GM23338 (cell line): ENCODE data around the gene UBTD1. TPM values are rescaled to one million over a fixed set of nuclear protein-coding genes. Genes with fewer than 3 reads are reported as not detected.

Experiments used
- ATAC-seq: fragments of 200-7000 bp; cut with Tn5 transposase; 3 replicates; pipeline ENCODE4 v1.9.1; 2020
- DNase-seq: peaks from one replicate; pipeline ENCODE4 v3.0.0-alpha.2; 2015; ENCODE audit warnings: low spot score
- H2AFZ ChIP-seq: fragments of 200-600 bp; sonication (generic); 2 replicates; pipeline ENCODE4 v1.8.0; 2016; ENCODE audit warnings: antibody characterized with exemption, mild to moderate bottlenecking, moderate library complexity
- H3F3A ChIP-seq: fragments of 200-600 bp; sonication (generic); replicated peaks from 2 replicates; pipeline ENCODE4 v1.8.0; 2017; ENCODE audit warnings: antibody characterized with exemption, mixed run types, low read depth
- H3K27ac ChIP-seq: fragments of 200-600 bp; sonication (generic); 2 replicates; pipeline ENCODE4 v1.6.1; 2016; ENCODE audit warnings: low read depth
- H3K27me3 ChIP-seq: fragments of 200-600 bp; sonication (generic); 2 replicates; pipeline ENCODE4 v1.8.0; 2016; ENCODE audit warnings: mild to moderate bottlenecking, mixed run types, moderate library complexity; ENCODE audit not compliant: insufficient read depth
- H3K36me3 ChIP-seq: fragments of 200-600 bp; sonication (generic); 2 replicates; pipeline ENCODE4 v1.8.0; 2016; ENCODE audit warnings: mild to moderate bottlenecking; ENCODE audit not compliant: insufficient read depth
- H3K4me1 ChIP-seq: fragments of 200-600 bp; sonication (generic); 2 replicates; pipeline ENCODE4 v1.8.0; 2016; ENCODE audit warnings: mild to moderate bottlenecking, moderate library complexity; ENCODE audit not compliant: insufficient read depth
- H3K4me2 ChIP-seq: fragments of 200-600 bp; sonication (generic); 2 replicates; pipeline ENCODE4 v1.7.1; 2017; ENCODE audit warnings: mixed run types
- H3K4me3 ChIP-seq: fragments of 200-600 bp; sonication (generic); 2 replicates; pipeline ENCODE4 v1.6.1; 2016; ENCODE audit warnings: mixed run types
- H3K79me2 ChIP-seq: fragments of 200-600 bp; sonication (generic); replicated peaks from 2 replicates; pipeline ENCODE4 v1.8.0; 2017; ENCODE audit warnings: mild to moderate bottlenecking; ENCODE audit not compliant: insufficient read depth
- H3K9me2 ChIP-seq: fragments of 200-600 bp; sonication (generic); 2 replicates; pipeline ENCODE4 v1.8.0; 2017; ENCODE audit not compliant: insufficient read depth
- H4K20me1 ChIP-seq: fragments of 200-600 bp; sonication (generic); replicated peaks from 2 replicates; pipeline ENCODE4 v1.8.0; 2017; ENCODE audit warnings: mild to moderate bottlenecking; ENCODE audit not compliant: insufficient read depth
- H3K27ac Mint-ChIP-seq: 2 replicates; pipeline ENCODE4 v1.8.0; 2020; ENCODE audit warnings: inconsistent platforms, mild to moderate bottlenecking, moderate library complexity, mixed read lengths
- H3K27me3 Mint-ChIP-seq: 3 replicates; pipeline ENCODE4 v1.8.0; 2022; ENCODE audit warnings: low read depth, mild to moderate bottlenecking, moderate library complexity, mixed read lengths, inconsistent platforms; ENCODE audit not compliant: insufficient read depth, poor library complexity
- H3K36me3 Mint-ChIP-seq: 3 replicates; pipeline ENCODE4 v1.8.0; 2021; ENCODE audit warnings: low read depth, mild to moderate bottlenecking, inconsistent platforms, moderate library complexity, mixed read lengths
- H3K4me1 Mint-ChIP-seq: 3 replicates; pipeline ENCODE4 v1.8.0; 2020; ENCODE audit warnings: mild to moderate bottlenecking, inconsistent platforms, mixed read lengths
- H3K4me3 Mint-ChIP-seq: 3 replicates; pipeline ENCODE4 v1.8.0; 2021; ENCODE audit warnings: moderate library complexity, mild to moderate bottlenecking, inconsistent platforms, mixed read lengths
- H3K9me3 Mint-ChIP-seq: 3 replicates; pipeline ENCODE4 v1.8.0; 2020; ENCODE audit warnings: moderate library complexity, mild to moderate bottlenecking, inconsistent platforms, mixed read lengths
- CREB1 ChIP-seq: fragments of 250-450 bp; sonication (Bioruptor Pico); IDR thresholded peaks from 2 replicates; pipeline ENCODE4 v1.5.0; 2020; ENCODE audit warnings: low read depth, mild to moderate bottlenecking, moderate library complexity
- POLR2AphosphoS5 ChIP-seq: IDR thresholded peaks from 2 replicates; pipeline ENCODE4 v1.6.1; 2016; ENCODE audit warnings: antibody characterized with exemption, low read depth
- REST ChIP-seq: IDR thresholded peaks from one replicate; pipeline ENCODE4 v1.6.1; 2018; ENCODE audit warnings: antibody characterized with exemption; ENCODE audit not compliant: unreplicated experiment
- STAT1 ChIP-seq: IDR thresholded peaks from one replicate; pipeline ENCODE4 v1.6.1; 2016; ENCODE audit warnings: antibody characterized with exemption; ENCODE audit not compliant: unreplicated experiment
- ZNF114 ChIP-seq: fragments of 250-450 bp; sonication (Bioruptor Pico); IDR thresholded peaks from 2 replicates; pipeline ENCODE4 v1.5.0; 2020; ENCODE audit warnings: mild to moderate bottlenecking, moderate library complexity
- polyA plus RNA-seq: library from polyadenylated mRNA; unstranded; fragments of >200 nt; fragmentation: Nextera tagmentation; extraction: Ambion mirVana; gene quantifications from 2 replicates; pipeline ENCODE4 v1.2.1, GENCODE V29; 2016
- total RNA-seq: library from RNA; depleted of rRNA; stranded (reverse); fragments of >200 nt; shearing (Covaris generic); gene quantifications from 2 replicates; pipeline ENCODE4 v1.2.3, GENCODE V29; 2014
- TF ChIP-seq, protein P1 (sequence below): IDR thresholded peaks from 2 replicates; pipeline ENCODE4 v1.6.1; 2016; ENCODE audit warnings: antibody characterized with exemption
- TF ChIP-seq, protein P2 (sequence below), 2 experiments: fragments of 200-600 bp in 1 of 2; sonication (generic) in 1 of 2; conservative IDR thresholded peaks; 2 replicates each; pipeline versions ENCODE4 v1.5.1 to v1.6.1; 2016 to 2017; ENCODE audit warnings: antibody characterized with exemption in 2 of 2, low read depth in 2 of 2, mild to moderate bottlenecking in 2 of 2, moderate library complexity in 1 of 2

UBTD1 gene
- total and polyA plus RNA-seq, 2 experiments from 2014 or later, result 17.3 to 29.0 TPM

DNA sequence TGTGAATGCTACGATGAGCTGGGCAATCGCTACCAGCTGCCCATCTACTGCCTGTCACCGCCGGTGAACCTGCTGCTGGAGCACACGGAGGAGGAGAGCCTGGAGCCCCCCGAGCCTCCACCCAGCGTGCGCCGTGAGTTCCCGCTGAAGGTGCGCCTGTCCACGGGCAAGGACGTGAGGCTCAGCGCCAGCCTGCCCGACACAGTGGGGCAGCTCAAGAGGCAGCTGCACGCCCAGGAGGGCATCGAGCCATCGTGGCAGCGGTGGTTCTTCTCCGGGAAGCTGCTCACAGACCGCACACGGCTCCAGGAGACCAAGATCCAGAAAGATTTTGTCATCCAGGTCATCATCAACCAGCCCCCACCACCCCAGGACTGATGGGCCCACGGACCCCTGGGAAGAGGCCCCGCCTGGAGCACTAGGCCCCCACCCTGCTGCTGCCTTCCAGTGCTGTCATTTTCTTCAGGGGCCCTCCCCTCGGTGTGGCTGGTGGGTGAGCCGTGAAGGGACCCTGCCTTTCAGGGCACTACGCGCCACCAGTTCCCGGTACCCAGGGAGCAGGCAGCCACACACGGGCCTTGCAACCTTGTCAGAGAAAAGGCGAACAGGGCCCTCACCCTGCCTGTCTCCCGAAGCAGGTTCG, 71.5 kb downstream of the UBTD1 start (continued):
- no peak for TF ChIP-seq REST
- no peak for TF ChIP-seq CREB1 (CRISPR knock-in tag)

DNA sequence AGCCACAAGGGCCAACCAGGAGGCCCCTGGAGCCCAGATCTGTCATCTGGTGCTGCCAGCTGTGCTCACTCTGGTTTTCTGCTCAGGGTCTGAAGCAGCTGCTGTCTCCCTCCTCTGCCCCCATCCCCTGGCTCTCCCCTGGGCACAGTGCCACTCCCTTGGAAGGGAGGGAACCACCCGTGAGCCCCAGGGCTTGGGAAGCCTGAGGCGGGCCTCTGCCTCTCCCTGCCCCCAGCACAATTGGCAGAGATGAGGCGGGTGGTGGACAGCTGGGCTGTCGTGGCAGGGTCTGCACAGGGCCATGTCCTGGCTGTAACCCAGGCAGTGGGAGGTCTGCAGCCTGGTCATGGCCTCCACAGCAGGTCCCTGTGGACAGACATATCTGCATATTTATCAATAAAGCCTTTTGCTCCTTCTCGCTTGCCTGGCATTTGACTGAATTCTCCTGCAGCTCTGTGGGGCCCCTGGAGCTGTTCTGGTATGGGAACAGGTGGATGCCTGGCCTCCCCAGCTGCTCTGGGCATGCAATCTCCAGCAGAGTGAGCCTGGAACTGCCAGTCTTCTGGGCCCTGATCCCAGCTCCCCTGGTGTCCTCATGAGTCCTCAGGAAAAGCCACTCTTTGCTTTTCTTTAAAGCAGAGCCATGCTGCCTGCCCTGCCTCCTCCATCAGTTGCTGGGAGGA, 72.2 kb downstream of the UBTD1 start:
- no peak for DNase-seq
- Histone ChIP-seq H3K9me2 (no peaks in the 10 kb centered on the region), H3K27ac (no peak overlapping the region), H2AFZ (no peak overlapping the region), H3K27me3 (no peaks in the 10 kb centered on the region), H3K36me3 (no peaks in the 10 kb centered on the region; the same call in 1 of the 2 replicates), H3K79me2 (0 out of 2 replicates have a peak, but pooled peaks cover 4% of the 10 kb centered on the region), H3F3A (no peaks in the 10 kb centered on the region), H3K4me2 (no peak overlapping the region), H3K4me1 (no peaks in the 10 kb centered on the region; the same call in 1 of the 2 replicates), H4K20me1 (0 out of 2 replicates have a peak, but pooled peaks cover 3% of the 10 kb centered on the region), H3K4me3 (no peak overlapping the region)
- Mint-ChIP-seq H3K36me3 (peaks cover 2% of the 10 kb centered on the region; the same call in 1 of the 3 replicates), H3K27ac (no peak overlapping the region; the same call in 1 of the 2 replicates), H3K9me3 (no peaks in the 10 kb centered on the region), H3K27me3 (peaks cover 6% of the 10 kb centered on the region), H3K4me3 (no peak overlapping the region), H3K4me1 (peaks cover 17% of the 10 kb centered on the region; the same call in 2 of the 3 replicates)
- TF ChIP-seq, protein P1, sequence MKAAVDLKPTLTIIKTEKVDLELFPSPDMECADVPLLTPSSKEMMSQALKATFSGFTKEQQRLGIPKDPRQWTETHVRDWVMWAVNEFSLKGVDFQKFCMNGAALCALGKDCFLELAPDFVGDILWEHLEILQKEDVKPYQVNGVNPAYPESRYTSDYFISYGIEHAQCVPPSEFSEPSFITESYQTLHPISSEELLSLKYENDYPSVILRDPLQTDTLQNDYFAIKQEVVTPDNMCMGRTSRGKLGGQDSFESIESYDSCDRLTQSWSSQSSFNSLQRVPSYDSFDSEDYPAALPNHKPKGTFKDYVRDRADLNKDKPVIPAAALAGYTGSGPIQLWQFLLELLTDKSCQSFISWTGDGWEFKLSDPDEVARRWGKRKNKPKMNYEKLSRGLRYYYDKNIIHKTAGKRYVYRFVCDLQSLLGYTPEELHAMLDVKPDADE, result no peak
- TF ChIP-seq REST (no peak), POLR2AphosphoS5 (no peak), STAT1 (no peak), CREB1 (CRISPR knock-in tag) (no peak), ZNF114 (no peak)
- TF ChIP-seq, protein P2, sequence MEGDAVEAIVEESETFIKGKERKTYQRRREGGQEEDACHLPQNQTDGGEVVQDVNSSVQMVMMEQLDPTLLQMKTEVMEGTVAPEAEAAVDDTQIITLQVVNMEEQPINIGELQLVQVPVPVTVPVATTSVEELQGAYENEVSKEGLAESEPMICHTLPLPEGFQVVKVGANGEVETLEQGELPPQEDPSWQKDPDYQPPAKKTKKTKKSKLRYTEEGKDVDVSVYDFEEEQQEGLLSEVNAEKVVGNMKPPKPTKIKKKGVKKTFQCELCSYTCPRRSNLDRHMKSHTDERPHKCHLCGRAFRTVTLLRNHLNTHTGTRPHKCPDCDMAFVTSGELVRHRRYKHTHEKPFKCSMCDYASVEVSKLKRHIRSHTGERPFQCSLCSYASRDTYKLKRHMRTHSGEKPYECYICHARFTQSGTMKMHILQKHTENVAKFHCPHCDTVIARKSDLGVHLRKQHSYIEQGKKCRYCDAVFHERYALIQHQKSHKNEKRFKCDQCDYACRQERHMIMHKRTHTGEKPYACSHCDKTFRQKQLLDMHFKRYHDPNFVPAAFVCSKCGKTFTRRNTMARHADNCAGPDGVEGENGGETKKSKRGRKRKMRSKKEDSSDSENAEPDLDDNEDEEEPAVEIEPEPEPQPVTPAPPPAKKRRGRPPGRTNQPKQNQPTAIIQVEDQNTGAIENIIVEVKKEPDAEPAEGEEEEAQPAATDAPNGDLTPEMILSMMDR (conservative IDR thresholded peaks at IDR 0.05; ENCODE audit: low read depth in 2 of 2), result no peak
- no peak for ATAC-seq
